ENCODE results near the gene S100A7.

GRCh38 chr1:153415850-153416570 is 44.4 kb downstream of the S100A7 start, which contains the start of gene S100A7A:
- TF ChIP-seq CTCF (IDR thresholded peaks at IDR 0.05 in 2 of 3, conservative IDR thresholded peaks at IDR 0.05 in 1 of 3; ENCODE audit: insufficient read depth in 2 of 3, low read depth in 1 of 3, low read length in 3 of 3) (no peak), E2F5 (CRISPR knock-in tag; IDR thresholded peaks at IDR 0.05) (no peak), THRB (CRISPR knock-in tag; conservative IDR thresholded peaks at IDR 0.05) (no peak), JUN (IDR thresholded peaks at IDR 0.05; ENCODE audit: borderline replicate concordance, low read depth, low read length) (no peak), JUN (CRISPR knock-in tag; IDR thresholded peaks at IDR 0.05; ENCODE audit: borderline replicate concordance) (no peak), PKNOX1 (IDR thresholded peaks at IDR 0.05) (no peak), AFF1 (IDR thresholded peaks at IDR 0.05; ENCODE audit: low read depth in 1 of 2, partially characterized antibody in 2 of 2) (no peak), YY1 (IDR thresholded peaks at IDR 0.05; ENCODE audit: borderline replicate concordance in 1 of 3, control insufficient read depth in 1 of 3, extremely low read depth in 1 of 3, insufficient read depth in 3 of 3, insufficient read length in 1 of 3, insufficient replicate concordance in 2 of 3, low read depth in 1 of 3, low read length in 2 of 3) (no peak), ZKSCAN8 (CRISPR knock-in tag; IDR thresholded peaks at IDR 0.05) (no peak), MAFF (IDR thresholded peaks at IDR 0.05; ENCODE audit: low read length) (no peak), ZNF398 (CRISPR knock-in tag; IDR thresholded peaks at IDR 0.05) (no peak)

Data from K562 (cell line).